SK-N-MC (cell line): ENCODE results near the gene GALNTL6.

ENCODE experiments used
- EZH2 ChIP-seq: fragments of 200-600 bp; sonication (generic); IDR thresholded peaks from one replicate; pipeline ENCODE4 v1.6.1; 2017; ENCODE audit warnings: antibody characterized with exemption
- FOXP2 ChIP-seq: optimal IDR thresholded peaks from 2 replicates; pipeline ENCODE3; 2011; ENCODE audit warnings: mild to moderate bottlenecking, moderate library complexity; ENCODE audit not compliant: insufficient read depth; ENCODE audit errors: extremely low read length, control extremely low read depth
- POLR2AphosphoS5 ChIP-seq: IDR thresholded peaks from 2 replicates; pipeline ENCODE4 v1.6.1; 2012; ENCODE audit warnings: mild to moderate bottlenecking, low read depth, low read length, borderline replicate concordance

DNA sequence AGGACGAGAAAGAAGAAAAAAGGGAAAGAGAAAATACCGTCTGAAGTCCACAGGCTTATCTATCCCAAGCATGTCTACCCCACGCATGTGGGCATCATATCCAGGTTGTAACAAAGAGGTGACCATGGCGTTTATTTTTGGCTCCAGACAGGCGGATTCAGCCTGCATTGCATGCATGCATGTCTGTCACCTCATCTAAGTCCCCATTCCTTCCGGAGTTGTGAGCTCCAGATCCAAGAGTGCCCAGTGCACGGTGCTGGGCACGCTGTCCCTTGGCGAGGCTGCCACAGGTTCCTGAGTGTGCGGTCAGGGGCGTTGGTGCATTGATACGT lies 905 bp upstream of the GALNTL6 start:
- TF ChIP-seq POLR2AphosphoS5, result no peak
- TF ChIP-seq FOXP2, result no peak
- TF ChIP-seq EZH2, result no peak
